T-helper 1 cell treated with Interleukin-12 subunit alpha and Interleukin-12 subunit beta and Interleukin-4 antibody, amounts not matched to agents 30 μg/mL and 1 μg/mL, for 36 hours (primary cell): ENCODE data around the gene COL9A3.

ENCODE experiments used
- H3K27ac Mint-ChIP-seq: one replicate; pipeline ENCODE4 v1.8.0; 2021; ENCODE audit warnings: mild to moderate bottlenecking, mixed read lengths
- H3K27me3 Mint-ChIP-seq: one replicate; pipeline ENCODE4 v1.8.0; 2021; ENCODE audit warnings: low read depth, mixed read lengths
- H3K36me3 Mint-ChIP-seq: one replicate; pipeline ENCODE4 v1.8.0; 2021; ENCODE audit warnings: low read depth, mixed read lengths
- H3K4me1 Mint-ChIP-seq: one replicate; pipeline ENCODE4 v1.8.0; 2021; ENCODE audit warnings: low read depth, mixed read lengths
- H3K4me3 Mint-ChIP-seq: one replicate; pipeline ENCODE4 v1.8.0; 2021; ENCODE audit warnings: mild to moderate bottlenecking, moderate library complexity, mixed read lengths
- H3K9me3 Mint-ChIP-seq: one replicate; pipeline ENCODE4 v1.8.0; 2021; ENCODE audit warnings: mixed read lengths

Gene COL9A3

GRCh38 chr20:62816884-62817873 is at the start of gene COL9A3:
TSS of gene COL9A3 (plus strand) at chr20:62817050. CDS start at chr20:62817065, 15 bp downstream.
- Mint-ChIP-seq H3K4me1 (peaks cover 3% of the 10 kb centered on the region), H3K27me3 (peaks cover 24% of the 10 kb centered on the region), H3K36me3 (peaks cover 2% of the 10 kb centered on the region), H3K4me3 (no peak within 1 kb of the TSS), H3K9me3 (no peaks in the 10 kb centered on the region), H3K27ac (no peak within 1 kb of the TSS)

- Mint-ChIP-seq H3K27me3 (peaks cover 7% of the 10 kb centered on the region), H3K9me3 (no peaks in the 10 kb centered on the region), H3K36me3 (no peaks in the 10 kb centered on the region), H3K27ac (no peak overlapping the region), H3K4me3 (no peak overlapping the region), H3K4me1 (no peaks in the 10 kb centered on the region)
Measured at GRCh38 chr20:62768234-62768546, 48.7 kb upstream of the COL9A3 start.

- no peaks in the 10 kb centered on the region for H3K9me3 Mint-ChIP-seq
- no peaks in the 10 kb centered on the region for H3K4me1 Mint-ChIP-seq
- H3K4me3 Mint-ChIP-seq, result no peak overlapping the region
- no peaks in the 10 kb centered on the region for H3K36me3 Mint-ChIP-seq
- no peak overlapping the region for H3K27ac Mint-ChIP-seq
- H3K27me3 Mint-ChIP-seq, result peaks cover 8% of the 10 kb centered on the region
Measured at GRCh38 chr20:62768551-62769287, 48.1 kb upstream of the COL9A3 start.

GRCh38 chr20:62769346-62770071 is 47.3 kb upstream of the COL9A3 start:
- Mint-ChIP-seq H3K27me3 (peaks cover 8% of the 10 kb centered on the region), H3K36me3 (no peaks in the 10 kb centered on the region), H3K9me3 (no peaks in the 10 kb centered on the region), H3K4me1 (peaks cover 4% of the 10 kb centered on the region), H3K4me3 (no peak overlapping the region), H3K27ac (no peak overlapping the region)

- no peak overlapping the region for H3K27ac Mint-ChIP-seq
- peaks cover 8% of the 10 kb centered on the region for H3K27me3 Mint-ChIP-seq
- no peaks in the 10 kb centered on the region for H3K9me3 Mint-ChIP-seq
- peaks cover 4% of the 10 kb centered on the region for H3K4me1 Mint-ChIP-seq
- H3K36me3 Mint-ChIP-seq, result no peaks in the 10 kb centered on the region
- H3K4me3 Mint-ChIP-seq, result no peak overlapping the region
Measured at GRCh38 chr20:62770111-62770910, 46.5 kb upstream of the COL9A3 start.

GRCh38 chr20:62770916-62771315 is 45.9 kb upstream of the COL9A3 start:
- Mint-ChIP-seq H3K27me3 (peaks cover 8% of the 10 kb centered on the region), H3K27ac (no peak overlapping the region)

GRCh38 chr20:62771396-62772102 is 45.3 kb upstream of the COL9A3 start:
- Mint-ChIP-seq H3K27me3 (peaks cover 6% of the 10 kb centered on the region), H3K4me3 (no peak overlapping the region), H3K4me1 (peaks cover 11% of the 10 kb centered on the region), H3K27ac (no peak overlapping the region), H3K36me3 (no peaks in the 10 kb centered on the region), H3K9me3 (no peaks in the 10 kb centered on the region)

More at GRCh38 chr20:62770916-62771315, 45.9 kb upstream of the COL9A3 start:
- H3K36me3 Mint-ChIP-seq, result no peaks in the 10 kb centered on the region
- H3K4me3 Mint-ChIP-seq, result no peak overlapping the region
- peaks cover 6% of the 10 kb centered on the region for H3K4me1 Mint-ChIP-seq
- no peaks in the 10 kb centered on the region for H3K9me3 Mint-ChIP-seq

GRCh38 chr20:62772103-62772611 is 44.7 kb upstream of the COL9A3 start:
- Mint-ChIP-seq H3K36me3 (no peaks in the 10 kb centered on the region), H3K9me3 (peaks cover 3% of the 10 kb centered on the region), H3K27me3 (peaks cover 3% of the 10 kb centered on the region), H3K4me1 (peaks cover 16% of the 10 kb centered on the region), H3K4me3 (no peak overlapping the region), H3K27ac (no peak overlapping the region)

GRCh38 chr20:62772619-62772989 is 44.2 kb upstream of the COL9A3 start:
- H3K9me3 Mint-ChIP-seq, result peaks cover 4% of the 10 kb centered on the region
- H3K36me3 Mint-ChIP-seq, result no peaks in the 10 kb centered on the region
- peaks cover 3% of the 10 kb centered on the region for H3K27me3 Mint-ChIP-seq
- peaks cover 17% of the 10 kb centered on the region for H3K4me1 Mint-ChIP-seq
- no peak overlapping the region for H3K4me3 Mint-ChIP-seq
- H3K27ac Mint-ChIP-seq, result no peak overlapping the region

- Mint-ChIP-seq H3K4me3 (no peak overlapping the region), H3K9me3 (peaks cover 4% of the 10 kb centered on the region), H3K27ac (no peak overlapping the region), H3K27me3 (peaks cover 3% of the 10 kb centered on the region), H3K36me3 (no peaks in the 10 kb centered on the region), H3K4me1 (peaks cover 19% of the 10 kb centered on the region)
Measured at GRCh38 chr20:62772990-62773844, 43.6 kb upstream of the COL9A3 start.

- Mint-ChIP-seq H3K4me3 (no peak overlapping the region), H3K27me3 (peaks cover 3% of the 10 kb centered on the region), H3K27ac (no peak overlapping the region), H3K36me3 (no peaks in the 10 kb centered on the region), H3K4me1 (peaks cover 22% of the 10 kb centered on the region), H3K9me3 (peaks cover 4% of the 10 kb centered on the region)
Measured at GRCh38 chr20:62773845-62774714, 42.8 kb upstream of the COL9A3 start.

- no peak overlapping the region for H3K4me3 Mint-ChIP-seq
- peaks cover 3% of the 10 kb centered on the region for H3K27me3 Mint-ChIP-seq
- peaks cover 4% of the 10 kb centered on the region for H3K9me3 Mint-ChIP-seq
- peaks cover 22% of the 10 kb centered on the region for H3K4me1 Mint-ChIP-seq
- no peak overlapping the region for H3K27ac Mint-ChIP-seq
- H3K36me3 Mint-ChIP-seq, result no peaks in the 10 kb centered on the region
Measured at GRCh38 chr20:62774762-62775161, 42.1 kb upstream of the COL9A3 start.
